CD8-positive, alpha-beta memory T cell (primary cell): ENCODE measurements around the gene HSF5. TPM values are rescaled to one million over a fixed set of nuclear protein-coding genes. Genes with fewer than 3 reads are reported as not detected.
A peak's percentile ranks its signal among the peaks of the same experiment; 100 is the strongest.

ENCODE experiments used
- CTCF ChIA-PET: fragments of 350-600 bp; sonication (Branson Sonifier 250); formaldehyde crosslinking; loops from one replicate; lab custom pipeline; 2021; ENCODE audit warnings: antibody characterized with exemption; lab: Charles Lee
- POLR2A ChIA-PET: fragments of 350-600 bp; sonication (Branson Sonifier 250); formaldehyde crosslinking; loops from one replicate; lab custom pipeline; 2021; ENCODE audit warnings: antibody characterized with exemption; lab: Charles Lee
- DNase-seq, 5 donors: peaks; one replicate each; pipeline versions ENCODE4 v3.0.0 to v3.0.0-alpha.2; 2020 to 2022; ENCODE audit warnings: mixed read lengths in 1 of 5
- H3K27ac ChIP-seq: one replicate; pipeline ENCODE4 v1.7.0; 2013; ENCODE audit warnings: low read depth, mild to moderate bottlenecking, low read length, moderate library complexity
- H3K27me3 ChIP-seq: 2 replicates; pipeline ENCODE4 v1.7.0; 2013; ENCODE audit warnings: low read length, mild to moderate bottlenecking; ENCODE audit not compliant: insufficient read depth, poor library complexity, severe bottlenecking
- H3K36me3 ChIP-seq: 2 replicates; pipeline ENCODE4 v1.7.0; 2013; ENCODE audit warnings: mild to moderate bottlenecking, low read length, moderate library complexity; ENCODE audit not compliant: insufficient read depth
- H3K4me1 ChIP-seq: 2 replicates; pipeline ENCODE4 v1.7.0; 2013; ENCODE audit warnings: mild to moderate bottlenecking, low read length, moderate library complexity; ENCODE audit not compliant: insufficient read depth
- H3K4me3 ChIP-seq: 2 replicates; pipeline ENCODE4 v1.7.0; 2013; ENCODE audit warnings: mild to moderate bottlenecking, low read length
- H3K9me3 ChIP-seq: 2 replicates; pipeline ENCODE4 v1.7.0; 2013; ENCODE audit warnings: mild to moderate bottlenecking, low read length
- H3K27ac Mint-ChIP-seq, 8 donors: one replicate each; pipeline ENCODE4 v1.8.0; 2020 to 2021; ENCODE audit warnings: mixed read lengths in 8 of 8, mild to moderate bottlenecking in 6 of 8, inconsistent platforms in 3 of 8, moderate library complexity in 3 of 8
- H3K27me3 Mint-ChIP-seq, 2 donors: one replicate each; pipeline ENCODE4 v1.8.0; 2020 to 2021; ENCODE audit warnings: mixed read lengths in 2 of 2, mild to moderate bottlenecking in 1 of 2, moderate library complexity in 1 of 2
- H3K36me3 Mint-ChIP-seq, 3 donors: one replicate each; pipeline ENCODE4 v1.8.0; 2020 to 2021; ENCODE audit warnings: mixed read lengths in 3 of 3, inconsistent platforms in 1 of 3, mild to moderate bottlenecking in 1 of 3
- H3K4me1 Mint-ChIP-seq, 3 donors: one replicate each; pipeline ENCODE4 v1.8.0; 2020 to 2021; ENCODE audit warnings: mixed read lengths in 3 of 3, inconsistent platforms in 1 of 3, mild to moderate bottlenecking in 1 of 3
- H3K4me3 Mint-ChIP-seq, 7 donors: one replicate each; pipeline ENCODE4 v1.8.0; 2020 to 2021; ENCODE audit warnings: mixed read lengths in 7 of 7, mild to moderate bottlenecking in 6 of 7, moderate library complexity in 4 of 7, inconsistent platforms in 2 of 7
- H3K9me3 Mint-ChIP-seq, 5 donors: one replicate each; pipeline ENCODE4 v1.8.0; 2020 to 2022; ENCODE audit warnings: mixed read lengths in 5 of 5, mild to moderate bottlenecking in 3 of 5, moderate library complexity in 2 of 5, inconsistent platforms in 1 of 5
- polyA plus RNA-seq: library from polyadenylated mRNA; unstranded; fragments of 300-500 nt; fragmentation: Illumina TruSeq; gene quantifications from one replicate; pipeline ENCODE4 v1.2.3, GENCODE V29; 2021
- total RNA-seq, 2 experiments: library from RNA; stranded (reverse); gene quantifications; one replicate each; pipeline ENCODE4 v1.2.3, GENCODE V29; 2021

HSF5 gene
- total and polyA plus RNA-seq, 3 experiments from 2014 or later: 0.76 to 5.5 (median 5.4) TPM

DNA sequence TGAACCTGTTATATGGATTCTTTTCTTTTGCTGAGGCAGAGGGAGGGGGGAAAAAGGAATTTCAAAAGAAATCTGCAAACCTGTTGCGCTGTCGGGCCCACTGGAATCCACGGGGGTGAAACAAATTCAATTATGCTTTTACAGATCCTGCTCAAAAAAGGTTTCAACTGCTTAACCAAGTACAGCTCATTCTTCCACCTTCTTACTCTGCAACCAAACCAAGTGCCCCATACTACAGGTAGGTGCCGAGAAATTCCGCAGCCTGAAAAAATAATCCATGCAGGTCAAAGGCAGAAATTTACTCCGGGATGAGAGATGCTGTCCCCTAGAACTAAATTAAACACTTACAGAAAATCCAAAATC lies 71.3 kb downstream of the HSF5 start:
- ChIA-PET POLR2A (interaction anchor here (1.1 to 2.8 kb wide), 6 partner anchors 62 to 100 kb away, joined by 6 to 15 read pairs (median 8); partner anchors contain the start of genes SUPT4H1 and TSPOAP1), CTCF (interaction anchor here (0.6 to 6.5 kb wide), 24 partner anchors 9 to 295 kb away, joined by 3 to 98 read pairs (median 5); partner anchors contain the start of genes HSF5 and SUPT4H1)
- Mint-ChIP-seq H3K27ac (peak overlapping the region in 5 of 8 donors; percentile 17 to 77 (median 55)), H3K4me1 (peaks cover 9 to 19% (median 14%) of the 10 kb centered on the region in 3 donors), H3K36me3 (peaks cover 0 to 5% (median 0%) of the 10 kb centered on the region in 3 donors), H3K27me3 (no peaks in the 10 kb centered on the region), H3K4me3 (peak overlapping the region in 3 of 7 donors; percentile 2 to 37 (median 6)), H3K9me3 (no peaks in the 10 kb centered on the region)
- Histone ChIP-seq H3K4me3 (peak overlapping the region; percentile 15), H3K27me3 (no peaks in the 10 kb centered on the region), H3K9me3 (no peaks in the 10 kb centered on the region), H3K4me1 (peaks cover 15% of the 10 kb centered on the region), H3K27ac (no peak overlapping the region), H3K36me3 (no peaks in the 10 kb centered on the region)
- no peak for DNase-seq

DNA sequence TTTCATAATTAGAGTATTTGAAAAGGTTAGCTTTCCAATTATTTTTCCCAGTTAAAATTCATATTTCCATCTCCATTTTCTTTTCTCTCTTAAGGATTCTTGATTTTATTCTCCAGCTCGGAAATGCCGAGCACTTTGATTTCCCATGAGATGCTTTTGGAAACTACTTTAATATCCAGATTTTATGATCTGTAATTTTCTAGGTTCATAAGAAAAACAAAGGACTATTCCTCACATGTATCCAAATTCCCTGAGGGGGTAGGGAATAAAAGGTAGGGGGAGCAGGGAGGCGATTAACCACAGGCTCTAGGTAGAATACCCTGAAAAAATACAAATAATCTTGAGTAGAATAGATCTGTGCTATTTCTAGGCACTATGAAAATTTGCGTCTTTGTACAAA lies 71.8 kb downstream of the HSF5 start:
- H3K27ac Mint-ChIP-seq: peak overlapping the region in 3 of 8 donors; percentile 13 to 32 (median 14)
- H3K4me3 Mint-ChIP-seq: peak overlapping the region in 1 of 7 donors; percentile 32
- Histone ChIP-seq H3K9me3 (no peaks in the 10 kb centered on the region), H3K4me1 (peaks cover 15% of the 10 kb centered on the region), H3K36me3 (no peaks in the 10 kb centered on the region), H3K4me3 (no peak overlapping the region), H3K27me3 (no peaks in the 10 kb centered on the region), H3K27ac (peak overlapping the region; percentile 28)
- ChIA-PET CTCF (interaction anchor here (1.7 to 6.5 kb wide), 6 partner anchors 11 to 112 kb away, joined by 5 to 98 read pairs (median 14); partner anchors contain the start of gene HSF5), POLR2A (interaction anchor here (2.8 kb wide), 1 partner anchor 61 kb away, joined by 7 read pairs; no protein-coding TSS in a partner anchor)
- DNase-seq: no peak
- peaks cover 9 to 19% (median 14%) of the 10 kb centered on the region in 3 donors for H3K4me1 Mint-ChIP-seq
- no peaks in the 10 kb centered on the region for H3K9me3 Mint-ChIP-seq
- no peaks in the 10 kb centered on the region for H3K27me3 Mint-ChIP-seq
- H3K36me3 Mint-ChIP-seq: peaks cover 0 to 5% (median 0%) of the 10 kb centered on the region in 3 donors

DNA sequence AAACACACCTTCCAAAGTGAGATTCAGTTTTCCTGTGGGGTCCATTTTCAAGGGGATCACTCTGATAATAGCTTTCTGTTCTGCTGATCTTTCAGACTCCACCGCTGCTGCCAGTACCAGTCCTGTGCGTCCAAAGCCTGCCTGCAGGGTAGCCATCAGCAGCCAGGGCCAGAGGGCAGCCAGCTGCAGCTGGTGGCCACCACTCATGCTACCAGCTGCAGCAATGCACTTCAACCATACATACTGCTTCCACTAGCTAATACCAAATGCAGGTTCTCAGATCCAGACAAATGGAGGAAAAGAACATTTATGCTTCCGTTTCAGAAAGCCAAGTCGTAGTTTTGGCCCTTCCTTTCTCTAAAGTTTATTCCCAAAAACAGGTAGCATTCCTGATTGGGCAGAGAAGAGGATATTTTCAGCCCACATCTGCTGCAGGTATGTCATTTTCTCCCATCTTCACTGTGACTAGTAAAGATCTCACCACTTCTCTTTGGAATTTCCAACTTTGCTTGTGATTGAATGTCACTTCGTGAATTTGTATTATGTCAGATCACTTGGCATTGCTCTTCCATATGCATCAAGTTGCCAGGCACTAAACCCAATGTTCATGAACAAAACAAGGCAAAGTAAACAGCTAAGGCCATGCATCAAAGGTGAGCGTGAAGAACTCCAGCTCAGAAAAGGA lies 72.7 kb downstream of the HSF5 start:
- DNase-seq: no peak
- Histone ChIP-seq H3K27ac (peak overlapping the region; percentile 27), H3K9me3 (no peaks in the 10 kb centered on the region), H3K36me3 (no peaks in the 10 kb centered on the region), H3K27me3 (no peaks in the 10 kb centered on the region), H3K4me3 (no peak overlapping the region), H3K4me1 (peaks cover 15% of the 10 kb centered on the region)
- POLR2A ChIA-PET: interaction anchor here (0.6 to 2.8 kb wide), 2 partner anchors 60 to 1402 kb away, joined by 3 to 7 read pairs; no protein-coding TSS in a partner anchor
- H3K4me3 Mint-ChIP-seq: peak overlapping the region in 1 of 7 donors; percentile 47
- peaks cover 0 to 5% (median 0%) of the 10 kb centered on the region in 3 donors for H3K36me3 Mint-ChIP-seq
- peak overlapping the region in 4 of 8 donors; percentile 20 to 86 (median 72) for H3K27ac Mint-ChIP-seq
- CTCF ChIA-PET: interaction anchor here (0.9 to 6.5 kb wide), 5 partner anchors 36 to 111 kb away, joined by 3 to 98 read pairs (median 5); no protein-coding TSS in a partner anchor
- H3K9me3 Mint-ChIP-seq: no peaks in the 10 kb centered on the region
- H3K27me3 Mint-ChIP-seq: no peaks in the 10 kb centered on the region
- H3K4me1 Mint-ChIP-seq: peaks cover 9 to 19% (median 14%) of the 10 kb centered on the region in 3 donors

DNA sequence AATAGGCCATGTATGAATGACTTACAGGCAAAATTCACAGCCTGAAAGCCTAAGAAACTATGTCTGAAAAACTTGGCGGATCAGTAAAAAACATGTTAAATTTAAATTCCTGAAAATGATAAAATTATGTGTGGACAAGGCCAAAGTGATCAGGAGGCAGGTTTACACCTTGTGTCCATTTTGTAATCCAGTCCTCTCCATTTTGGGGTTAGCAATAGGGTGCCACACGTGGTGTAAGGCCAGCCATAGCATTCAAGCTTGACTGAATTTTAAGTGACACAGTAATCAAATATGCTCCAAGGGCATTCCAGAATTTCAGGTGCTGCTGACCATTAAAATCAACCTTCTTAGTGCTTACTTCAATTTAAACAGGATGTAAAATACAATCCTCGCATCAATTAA lies 73.6 kb downstream of the HSF5 start:
- Histone ChIP-seq H3K36me3 (no peaks in the 10 kb centered on the region), H3K4me3 (no peak overlapping the region), H3K27me3 (no peaks in the 10 kb centered on the region), H3K27ac (no peak overlapping the region), H3K9me3 (no peaks in the 10 kb centered on the region), H3K4me1 (peaks cover 15% of the 10 kb centered on the region)
- Mint-ChIP-seq H3K27ac (no peak overlapping the region), H3K9me3 (no peaks in the 10 kb centered on the region), H3K4me1 (peaks cover 9 to 19% (median 14%) of the 10 kb centered on the region in 3 donors), H3K36me3 (peaks cover 0 to 5% (median 0%) of the 10 kb centered on the region in 3 donors), H3K4me3 (no peak overlapping the region), H3K27me3 (no peaks in the 10 kb centered on the region)
- DNase-seq: no peak
- CTCF ChIA-PET: interaction anchor here (1.2 to 6.5 kb wide), 3 partner anchors 70 to 110 kb away, joined by 3 to 98 read pairs (median 4); no protein-coding TSS in a partner anchor
- POLR2A ChIA-PET: no interaction called here

DNA sequence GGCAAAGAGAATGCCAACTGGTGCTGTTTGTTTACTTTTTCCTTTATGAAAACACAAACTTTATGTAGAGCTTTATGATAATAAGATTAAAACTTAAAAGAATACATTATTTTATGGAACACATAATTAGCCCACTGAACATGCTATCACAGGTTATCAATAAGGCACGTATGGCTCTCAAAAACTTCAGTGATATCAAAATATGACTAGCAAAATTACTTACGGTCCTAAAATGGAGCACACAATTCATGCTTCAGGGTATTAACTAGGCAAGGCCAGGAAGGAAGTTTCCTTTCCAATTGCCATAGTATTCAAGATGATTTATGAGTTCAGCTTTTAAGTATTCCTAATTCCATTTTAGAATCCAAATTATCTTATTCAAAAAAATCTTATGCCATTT lies 74.5 kb downstream of the HSF5 start:
- peaks cover 0 to 5% (median 0%) of the 10 kb centered on the region in 3 donors for H3K36me3 Mint-ChIP-seq
- Histone ChIP-seq H3K36me3 (no peaks in the 10 kb centered on the region), H3K27me3 (no peaks in the 10 kb centered on the region), H3K9me3 (no peaks in the 10 kb centered on the region), H3K27ac (no peak overlapping the region), H3K4me3 (no peak overlapping the region), H3K4me1 (peaks cover 15% of the 10 kb centered on the region)
- POLR2A ChIA-PET: no interaction called here
- no peaks in the 10 kb centered on the region for H3K9me3 Mint-ChIP-seq
- H3K4me1 Mint-ChIP-seq: peaks cover 9 to 19% (median 14%) of the 10 kb centered on the region in 3 donors
- H3K4me3 Mint-ChIP-seq: no peak overlapping the region
- CTCF ChIA-PET: interaction anchor here (1.4 to 6.5 kb wide), 2 partner anchors 97 to 109 kb away, joined by 3 to 98 read pairs; no protein-coding TSS in a partner anchor
- H3K27ac Mint-ChIP-seq: no peak overlapping the region
- DNase-seq: no peak
- no peaks in the 10 kb centered on the region for H3K27me3 Mint-ChIP-seq

DNA sequence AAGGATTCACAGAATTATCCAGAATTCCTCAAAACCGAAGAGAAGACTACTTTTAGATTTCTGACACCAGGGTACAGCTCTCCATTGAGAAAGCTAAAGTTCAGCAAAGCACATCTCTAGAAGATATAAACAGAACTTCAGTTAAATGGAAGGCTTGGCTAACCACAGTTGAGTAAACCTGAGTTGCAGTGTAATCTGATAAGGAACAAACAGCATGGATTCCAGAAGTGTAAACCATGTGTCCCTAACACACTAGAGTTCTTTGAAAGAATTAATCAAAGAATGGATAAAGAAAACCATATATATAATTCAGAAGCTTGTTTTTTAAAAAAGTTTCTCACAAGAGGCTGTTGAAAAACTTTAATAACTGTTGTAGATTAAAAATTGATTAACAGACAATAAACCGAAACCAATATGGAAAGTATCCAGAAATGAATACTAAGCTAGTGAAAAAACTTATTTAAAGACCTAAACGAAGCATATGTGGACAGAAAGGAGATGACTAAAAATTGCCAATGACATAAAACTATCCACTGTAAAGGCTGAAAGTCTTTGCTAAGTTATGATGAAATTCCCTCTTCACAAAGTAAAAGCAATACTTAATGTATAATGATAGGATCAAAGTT lies 75.1 kb downstream of the HSF5 start:
- no peak for DNase-seq
- Mint-ChIP-seq H3K4me3 (no peak overlapping the region), H3K27ac (no peak overlapping the region), H3K27me3 (no peaks in the 10 kb centered on the region), H3K4me1 (peaks cover 9 to 17% (median 13%) of the 10 kb centered on the region in 3 donors), H3K9me3 (no peaks in the 10 kb centered on the region), H3K36me3 (peaks cover 0 to 5% (median 0%) of the 10 kb centered on the region in 3 donors)
- CTCF ChIA-PET: interaction anchor here (0.8 to 6.5 kb wide), 2 partner anchors 13 to 96 kb away, joined by 3 to 98 read pairs; no protein-coding TSS in a partner anchor
- H3K9me3 ChIP-seq: no peaks in the 10 kb centered on the region
- no peak overlapping the region for H3K4me3 ChIP-seq
- H3K27me3 ChIP-seq: no peaks in the 10 kb centered on the region
- H3K4me1 ChIP-seq: peaks cover 12% of the 10 kb centered on the region
- no peaks in the 10 kb centered on the region for H3K36me3 ChIP-seq
- H3K27ac ChIP-seq: no peak overlapping the region
- POLR2A ChIA-PET: no interaction called here

DNA sequence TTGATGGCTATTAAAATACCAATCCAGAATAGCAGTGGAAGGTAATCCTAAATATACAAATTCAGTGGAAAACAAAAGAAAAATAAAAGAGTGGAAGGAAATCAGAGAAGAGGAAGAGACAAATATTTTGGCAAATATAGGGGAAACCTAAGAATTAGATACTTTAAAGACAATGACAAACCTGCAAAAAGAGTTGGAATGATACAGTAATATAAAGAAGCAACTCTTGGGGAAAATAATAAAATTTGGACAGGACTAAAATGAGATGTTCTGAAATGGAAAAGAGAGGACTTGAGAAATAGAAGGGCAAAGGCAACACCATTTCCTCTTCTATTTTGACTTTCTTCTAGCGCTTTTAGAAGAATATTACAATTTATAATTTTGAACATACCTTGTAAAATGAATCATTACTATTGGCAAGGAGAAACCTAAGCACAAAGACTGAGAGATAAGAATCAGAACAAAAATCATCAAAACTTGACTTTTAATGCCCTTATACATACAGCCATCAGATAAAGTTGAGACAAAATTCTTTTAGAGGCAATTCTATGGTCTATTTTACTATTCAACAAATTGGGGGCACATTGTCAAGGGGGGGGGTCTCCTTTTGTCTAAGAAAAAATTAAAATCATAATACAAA lies 76.0 kb downstream of the HSF5 start:
- no peaks in the 10 kb centered on the region for H3K27me3 ChIP-seq
- CTCF ChIA-PET: interaction anchor here (0.8 to 1.4 kb wide), 2 partner anchors 12 to 94 kb away, joined by 3 to 4 read pairs; no protein-coding TSS in a partner anchor
- H3K4me1 ChIP-seq: peaks cover 3% of the 10 kb centered on the region
- H3K27ac Mint-ChIP-seq: peak overlapping the region in 1 of 8 donors; percentile 38
- no peak overlapping the region for H3K4me3 Mint-ChIP-seq
- H3K4me3 ChIP-seq: no peak overlapping the region
- peaks cover 3 to 9% (median 4%) of the 10 kb centered on the region in 3 donors for H3K4me1 Mint-ChIP-seq
- POLR2A ChIA-PET: no interaction called here
- H3K9me3 Mint-ChIP-seq: no peaks in the 10 kb centered on the region
- peaks cover 0 to 5% (median 0%) of the 10 kb centered on the region in 3 donors for H3K36me3 Mint-ChIP-seq
- no peak overlapping the region for H3K27ac ChIP-seq
- H3K9me3 ChIP-seq: no peaks in the 10 kb centered on the region
- H3K27me3 Mint-ChIP-seq: no peaks in the 10 kb centered on the region
- DNase-seq: no peak
- no peaks in the 10 kb centered on the region for H3K36me3 ChIP-seq
